ENCODE results near the gene CHD9.

DNA sequence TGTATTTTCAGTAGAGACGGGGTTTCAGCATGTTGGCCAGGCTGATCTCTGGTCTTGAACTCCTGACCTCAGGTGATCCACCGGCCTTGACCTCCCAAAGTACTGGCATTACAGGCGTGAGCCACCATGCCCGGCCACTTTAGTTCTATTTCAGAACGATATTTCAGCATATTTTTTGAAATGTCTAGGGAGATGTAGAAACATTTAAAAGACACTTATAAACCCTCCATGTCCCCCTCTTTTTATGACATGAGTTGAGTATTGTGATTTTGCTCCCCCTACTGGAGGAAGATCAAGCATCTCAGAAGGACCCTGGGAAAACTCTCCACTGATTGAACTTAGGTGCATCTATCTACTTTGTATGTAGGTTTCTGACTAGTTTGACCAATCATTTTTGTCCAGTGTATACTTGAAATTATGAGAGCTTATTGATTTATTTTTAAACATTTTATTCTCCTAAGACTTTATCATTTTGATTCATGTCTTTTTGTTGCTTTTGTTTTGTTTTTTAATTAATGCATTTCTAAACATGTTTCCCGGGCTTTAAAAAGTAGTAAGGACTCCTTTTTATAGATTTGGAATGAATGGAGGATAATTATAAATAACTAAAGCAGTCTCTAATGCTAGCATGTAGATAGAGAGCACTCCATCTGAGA is 105.1 kb downstream of the CHD9 start:
- TF ChIP-seq, protein P1, sequence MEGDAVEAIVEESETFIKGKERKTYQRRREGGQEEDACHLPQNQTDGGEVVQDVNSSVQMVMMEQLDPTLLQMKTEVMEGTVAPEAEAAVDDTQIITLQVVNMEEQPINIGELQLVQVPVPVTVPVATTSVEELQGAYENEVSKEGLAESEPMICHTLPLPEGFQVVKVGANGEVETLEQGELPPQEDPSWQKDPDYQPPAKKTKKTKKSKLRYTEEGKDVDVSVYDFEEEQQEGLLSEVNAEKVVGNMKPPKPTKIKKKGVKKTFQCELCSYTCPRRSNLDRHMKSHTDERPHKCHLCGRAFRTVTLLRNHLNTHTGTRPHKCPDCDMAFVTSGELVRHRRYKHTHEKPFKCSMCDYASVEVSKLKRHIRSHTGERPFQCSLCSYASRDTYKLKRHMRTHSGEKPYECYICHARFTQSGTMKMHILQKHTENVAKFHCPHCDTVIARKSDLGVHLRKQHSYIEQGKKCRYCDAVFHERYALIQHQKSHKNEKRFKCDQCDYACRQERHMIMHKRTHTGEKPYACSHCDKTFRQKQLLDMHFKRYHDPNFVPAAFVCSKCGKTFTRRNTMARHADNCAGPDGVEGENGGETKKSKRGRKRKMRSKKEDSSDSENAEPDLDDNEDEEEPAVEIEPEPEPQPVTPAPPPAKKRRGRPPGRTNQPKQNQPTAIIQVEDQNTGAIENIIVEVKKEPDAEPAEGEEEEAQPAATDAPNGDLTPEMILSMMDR (IDR thresholded peaks at IDR 0.05): peak; percentile 36 to 53 (median 51)
- TF ChIP-seq POLR2AphosphoS5 (IDR thresholded peaks at IDR 0.05) (no peak), POLR2A (IDR thresholded peaks at IDR 0.05) (no peak)

All from prostate gland (tissue), 2 donors.